ENCODE data around the gene SCAMP4.

DNA sequence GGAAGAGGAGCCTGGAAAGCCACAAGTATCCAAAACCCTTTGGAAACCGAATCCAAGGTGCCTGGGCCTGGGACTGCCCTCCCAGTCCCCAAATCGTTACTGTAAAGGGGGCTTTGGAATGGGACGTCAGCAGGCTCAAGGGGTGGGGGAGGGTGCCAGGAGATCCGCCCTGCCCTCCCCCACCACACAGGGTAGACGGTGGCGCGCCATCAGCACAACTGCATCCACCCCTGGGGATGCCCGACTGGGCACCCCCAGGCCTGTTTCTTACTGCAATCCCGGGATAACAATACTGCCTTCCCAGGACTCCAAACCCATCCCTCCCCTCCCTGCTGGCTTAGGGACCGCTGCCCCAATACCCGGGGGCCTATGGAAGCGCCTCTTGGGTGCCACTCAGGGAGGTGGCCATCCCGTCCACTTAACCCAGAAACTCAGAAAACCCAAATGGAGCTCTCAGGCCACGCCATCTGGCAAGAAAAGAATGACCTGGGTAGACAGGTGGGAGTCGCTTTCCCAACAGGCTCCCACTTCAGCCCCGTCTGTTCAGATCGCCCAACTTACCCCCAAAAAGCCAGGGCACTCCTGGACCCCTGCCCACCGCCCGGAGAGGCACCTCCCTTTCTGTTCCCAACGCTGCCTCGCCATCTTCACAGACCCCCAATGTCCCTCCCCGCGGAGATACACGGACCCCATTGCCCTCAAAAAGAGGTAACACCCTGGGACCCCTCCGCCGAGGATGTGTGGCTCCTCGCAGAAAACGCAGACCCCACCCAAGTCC, 44.2 kb upstream of the SCAMP4 start:
- TF ChIP-seq TAF1 (IDR thresholded peaks at IDR 0.05; ENCODE audit: borderline replicate concordance, insufficient read depth, low read length) (no peak), POLR2AphosphoS5 (IDR thresholded peaks at IDR 0.05; ENCODE audit: low read depth, low read length) (no peak), SIN3A (IDR thresholded peaks at IDR 0.05; ENCODE audit: borderline replicate concordance, insufficient read depth, low read length) (no peak), FOXP2 (optimal IDR thresholded peaks at IDR 0.05; ENCODE audit: borderline replicate concordance, extremely low read depth, extremely low read length, insufficient read depth) (no peak)
- TF ChIP-seq, protein P1, sequence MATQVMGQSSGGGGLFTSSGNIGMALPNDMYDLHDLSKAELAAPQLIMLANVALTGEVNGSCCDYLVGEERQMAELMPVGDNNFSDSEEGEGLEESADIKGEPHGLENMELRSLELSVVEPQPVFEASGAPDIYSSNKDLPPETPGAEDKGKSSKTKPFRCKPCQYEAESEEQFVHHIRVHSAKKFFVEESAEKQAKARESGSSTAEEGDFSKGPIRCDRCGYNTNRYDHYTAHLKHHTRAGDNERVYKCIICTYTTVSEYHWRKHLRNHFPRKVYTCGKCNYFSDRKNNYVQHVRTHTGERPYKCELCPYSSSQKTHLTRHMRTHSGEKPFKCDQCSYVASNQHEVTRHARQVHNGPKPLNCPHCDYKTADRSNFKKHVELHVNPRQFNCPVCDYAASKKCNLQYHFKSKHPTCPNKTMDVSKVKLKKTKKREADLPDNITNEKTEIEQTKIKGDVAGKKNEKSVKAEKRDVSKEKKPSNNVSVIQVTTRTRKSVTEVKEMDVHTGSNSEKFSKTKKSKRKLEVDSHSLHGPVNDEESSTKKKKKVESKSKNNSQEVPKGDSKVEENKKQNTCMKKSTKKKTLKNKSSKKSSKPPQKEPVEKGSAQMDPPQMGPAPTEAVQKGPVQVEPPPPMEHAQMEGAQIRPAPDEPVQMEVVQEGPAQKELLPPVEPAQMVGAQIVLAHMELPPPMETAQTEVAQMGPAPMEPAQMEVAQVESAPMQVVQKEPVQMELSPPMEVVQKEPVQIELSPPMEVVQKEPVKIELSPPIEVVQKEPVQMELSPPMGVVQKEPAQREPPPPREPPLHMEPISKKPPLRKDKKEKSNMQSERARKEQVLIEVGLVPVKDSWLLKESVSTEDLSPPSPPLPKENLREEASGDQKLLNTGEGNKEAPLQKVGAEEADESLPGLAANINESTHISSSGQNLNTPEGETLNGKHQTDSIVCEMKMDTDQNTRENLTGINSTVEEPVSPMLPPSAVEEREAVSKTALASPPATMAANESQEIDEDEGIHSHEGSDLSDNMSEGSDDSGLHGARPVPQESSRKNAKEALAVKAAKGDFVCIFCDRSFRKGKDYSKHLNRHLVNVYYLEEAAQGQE (IDR thresholded peaks at IDR 0.05; ENCODE audit: insufficient read depth in 1 of 2, low read depth in 2 of 2, low read length in 2 of 2): no peak
